HG02938 (cell line): ENCODE data around the gene EN2.

ENCODE experiments used
- ATAC-seq: cut with Tn5 transposase; IDR thresholded peaks from one replicate; pipeline ENCODE4 v1.9.1; 2021; ENCODE audit warnings: mild to moderate bottlenecking, moderate library complexity; ENCODE audit not compliant: unreplicated experiment

The EN2 gene

DNA sequence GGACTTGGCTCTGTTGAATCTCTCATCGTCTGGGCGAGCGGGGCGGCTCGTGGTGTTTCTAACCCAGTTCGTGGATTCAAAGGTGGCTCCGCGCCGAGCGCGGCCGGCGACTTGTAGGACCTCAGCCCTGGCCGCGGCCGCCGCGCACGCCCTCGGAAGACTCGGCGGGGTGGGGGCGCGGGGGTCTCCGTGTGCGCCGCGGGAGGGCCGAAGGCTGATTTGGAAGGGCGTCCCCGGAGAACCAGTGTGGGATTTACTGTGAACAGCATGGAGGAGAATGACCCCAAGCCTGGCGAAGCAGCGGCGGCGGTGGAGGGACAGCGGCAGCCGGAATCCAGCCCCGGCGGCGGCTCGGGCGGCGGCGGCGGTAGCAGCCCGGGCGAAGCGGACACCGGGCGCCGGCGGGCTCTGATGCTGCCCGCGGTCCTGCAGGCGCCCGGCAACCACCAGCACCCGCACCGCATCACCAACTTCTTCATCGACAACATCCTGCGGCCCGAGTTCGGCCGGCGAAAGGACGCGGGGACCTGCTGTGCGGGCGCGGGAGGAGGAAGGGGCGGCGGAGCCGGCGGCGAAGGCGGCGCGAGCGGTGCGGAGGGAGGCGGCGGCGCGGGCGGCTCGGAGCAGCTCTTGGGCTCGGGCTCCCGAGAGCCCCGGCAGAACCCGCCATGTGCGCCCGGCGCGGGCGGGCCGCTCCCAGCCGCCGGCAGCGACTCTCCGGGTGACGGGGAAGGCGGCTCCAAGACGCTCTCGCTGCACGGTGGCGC, at the start of gene EN2:
EN2 (plus strand) TSS at position 19 of the 767 bp plus-strand sequence; CDS start at position 268, 249 bp downstream.
- no peak for ATAC-seq

DNA sequence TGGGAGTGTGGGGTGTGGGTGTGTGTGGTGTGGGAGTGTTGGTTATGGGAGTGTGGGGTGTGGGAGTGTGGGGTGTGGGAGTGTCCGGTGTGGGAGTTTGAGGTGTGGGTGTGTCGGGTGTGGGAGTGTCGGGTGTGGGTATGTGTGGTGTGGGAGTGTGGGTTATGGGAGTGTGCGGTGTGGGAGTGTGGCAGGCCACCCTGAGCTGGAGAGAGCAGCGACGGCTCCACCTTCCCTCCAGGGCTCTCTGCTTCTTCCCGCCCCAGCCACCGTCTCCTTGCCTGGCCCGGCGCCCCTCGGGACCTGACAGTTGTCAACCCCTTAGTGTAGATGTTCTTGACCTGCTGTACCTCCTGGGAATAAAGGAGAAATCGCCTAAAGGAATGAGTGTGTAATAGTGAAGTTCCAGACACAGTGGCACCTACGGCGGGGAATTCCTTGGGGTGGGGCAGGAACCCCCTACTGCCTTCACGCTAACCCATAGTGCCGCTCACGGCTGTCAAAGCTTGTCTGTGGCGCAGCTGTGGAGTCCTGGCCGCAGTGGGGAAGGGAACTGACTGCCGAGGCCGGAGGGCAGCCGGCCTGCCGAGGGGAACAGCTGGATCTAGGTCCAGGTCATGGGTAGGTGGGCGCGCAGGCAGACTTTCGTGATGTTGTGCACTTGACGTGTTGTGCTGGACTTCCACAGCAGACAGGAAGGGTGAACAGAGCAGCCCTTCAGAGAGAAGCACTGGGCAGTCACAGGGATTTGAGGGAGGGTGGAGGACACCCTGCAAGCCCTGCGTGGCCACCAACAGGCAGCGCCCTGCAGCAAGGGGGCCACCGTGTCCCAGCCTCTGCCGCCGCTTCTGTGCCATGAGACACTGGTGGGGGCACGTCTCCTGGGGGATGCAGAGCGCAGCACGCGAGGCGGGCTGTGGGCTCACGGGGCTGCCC, 49.0 kb upstream of the EN2 start:
- no peak for ATAC-seq

DNA sequence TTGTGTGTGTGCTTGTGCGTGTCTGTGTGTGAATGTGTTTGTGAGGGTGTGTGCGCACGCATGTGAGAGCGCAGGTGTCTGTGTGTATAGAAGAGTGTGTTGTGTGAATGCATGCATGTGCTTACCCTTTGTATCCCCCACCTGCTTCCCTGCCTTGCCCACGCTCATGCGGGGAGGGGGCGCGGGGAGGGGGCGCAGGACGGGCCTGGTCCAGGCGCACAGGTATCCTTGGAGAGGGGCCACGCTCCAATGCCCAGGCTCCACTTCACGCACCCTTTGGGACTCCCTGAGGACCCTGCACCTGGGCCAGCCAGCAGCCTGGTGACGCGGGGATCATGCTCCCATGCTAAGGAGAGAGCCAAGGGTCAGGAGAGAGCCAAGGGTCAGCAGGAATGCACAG, 47.9 kb upstream of the EN2 start:
- no peak for ATAC-seq

DNA sequence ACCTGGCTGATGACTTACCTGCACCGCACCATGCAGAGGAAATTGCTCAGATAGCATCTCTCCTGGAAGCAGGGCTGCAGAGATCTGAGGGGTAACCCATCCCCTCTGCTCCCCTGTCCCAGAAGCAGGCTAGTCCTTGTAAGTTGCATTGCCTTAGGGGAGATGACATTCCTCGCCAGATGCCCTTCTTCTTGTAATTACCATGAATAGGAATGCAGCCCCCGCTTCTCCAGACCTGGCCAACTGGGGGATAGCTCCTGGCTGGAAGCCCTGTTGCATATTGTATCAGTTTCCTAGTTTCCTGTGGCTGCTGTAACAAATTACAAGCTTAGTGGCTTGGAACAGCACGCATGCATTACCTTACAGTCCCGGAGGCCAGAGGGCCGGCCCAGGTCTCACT, 47.5 kb upstream of the EN2 start:
- ATAC-seq = no peak

DNA sequence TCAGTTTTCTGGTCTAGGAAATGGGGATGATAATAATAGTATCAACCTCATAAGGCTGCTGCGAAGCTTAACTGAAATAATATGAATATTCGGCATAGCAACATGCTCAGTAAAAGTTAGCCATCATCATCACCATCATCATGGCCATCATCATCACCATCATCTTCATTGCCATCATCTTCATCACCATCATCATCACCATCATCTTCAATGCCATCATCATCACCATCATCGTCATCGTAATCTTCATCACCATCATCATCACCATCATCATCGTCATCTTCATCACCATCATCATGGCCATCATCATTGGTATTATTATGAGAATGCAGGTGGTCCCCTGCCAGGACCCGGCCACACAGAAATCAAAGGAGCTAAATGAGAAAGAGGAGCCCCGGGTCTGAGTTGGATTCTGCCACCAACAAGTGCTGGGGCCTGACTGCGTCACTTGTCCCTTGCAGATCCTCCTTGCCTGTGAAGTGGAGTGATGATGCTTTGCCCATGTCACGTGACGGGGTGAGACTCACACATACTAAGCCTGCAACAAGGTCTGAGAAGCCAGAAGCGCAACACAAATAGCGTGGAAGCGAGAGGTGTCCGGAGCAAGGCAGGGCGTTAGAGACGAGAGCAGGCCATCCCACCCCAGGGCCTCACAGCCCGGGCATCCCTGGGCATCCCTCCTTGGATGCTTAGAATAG, 46.1 kb upstream of the EN2 start:
- ATAC-seq = no peak

DNA sequence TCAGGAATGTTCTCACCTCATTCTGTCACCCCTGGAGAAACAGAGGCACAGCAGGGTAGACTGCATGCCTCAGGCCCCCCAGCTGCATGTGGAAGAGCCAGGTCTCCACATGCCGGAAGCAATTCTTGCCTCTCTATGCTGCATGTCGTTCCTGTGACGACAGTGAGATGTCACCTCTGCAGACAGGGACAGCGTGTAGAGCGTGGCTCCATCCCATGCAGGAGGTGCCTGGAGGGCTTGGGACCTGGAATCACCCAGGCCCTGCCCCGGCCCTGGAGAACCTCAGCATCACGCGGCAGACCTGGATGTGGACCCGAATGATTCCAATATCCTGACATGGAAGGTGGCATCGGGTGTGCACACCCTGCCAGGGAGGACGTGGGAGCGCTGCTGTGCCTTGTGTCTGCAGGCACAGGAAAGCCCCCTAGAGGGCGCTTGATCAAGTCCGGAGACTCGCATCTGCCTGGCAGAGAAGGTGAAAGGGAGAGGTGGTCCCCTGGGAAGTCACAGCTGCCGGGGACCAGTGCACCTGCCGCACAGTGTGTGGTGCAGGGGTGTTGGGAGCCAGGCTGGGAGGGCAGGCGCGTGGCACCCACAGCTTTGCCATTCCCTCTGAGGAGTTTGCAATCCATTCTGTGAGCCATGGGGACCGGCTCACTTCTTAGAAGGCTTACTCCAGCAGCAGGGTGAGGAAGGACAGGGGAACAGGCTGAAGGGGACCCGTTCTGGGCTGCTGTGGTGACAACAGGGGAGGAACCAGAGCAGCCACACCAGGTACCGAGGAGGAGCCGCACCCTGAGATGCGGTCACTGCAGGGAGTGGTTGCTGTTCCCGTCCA, 45.3 kb upstream of the EN2 start:
- ATAC-seq = peak; percentile 83

DNA sequence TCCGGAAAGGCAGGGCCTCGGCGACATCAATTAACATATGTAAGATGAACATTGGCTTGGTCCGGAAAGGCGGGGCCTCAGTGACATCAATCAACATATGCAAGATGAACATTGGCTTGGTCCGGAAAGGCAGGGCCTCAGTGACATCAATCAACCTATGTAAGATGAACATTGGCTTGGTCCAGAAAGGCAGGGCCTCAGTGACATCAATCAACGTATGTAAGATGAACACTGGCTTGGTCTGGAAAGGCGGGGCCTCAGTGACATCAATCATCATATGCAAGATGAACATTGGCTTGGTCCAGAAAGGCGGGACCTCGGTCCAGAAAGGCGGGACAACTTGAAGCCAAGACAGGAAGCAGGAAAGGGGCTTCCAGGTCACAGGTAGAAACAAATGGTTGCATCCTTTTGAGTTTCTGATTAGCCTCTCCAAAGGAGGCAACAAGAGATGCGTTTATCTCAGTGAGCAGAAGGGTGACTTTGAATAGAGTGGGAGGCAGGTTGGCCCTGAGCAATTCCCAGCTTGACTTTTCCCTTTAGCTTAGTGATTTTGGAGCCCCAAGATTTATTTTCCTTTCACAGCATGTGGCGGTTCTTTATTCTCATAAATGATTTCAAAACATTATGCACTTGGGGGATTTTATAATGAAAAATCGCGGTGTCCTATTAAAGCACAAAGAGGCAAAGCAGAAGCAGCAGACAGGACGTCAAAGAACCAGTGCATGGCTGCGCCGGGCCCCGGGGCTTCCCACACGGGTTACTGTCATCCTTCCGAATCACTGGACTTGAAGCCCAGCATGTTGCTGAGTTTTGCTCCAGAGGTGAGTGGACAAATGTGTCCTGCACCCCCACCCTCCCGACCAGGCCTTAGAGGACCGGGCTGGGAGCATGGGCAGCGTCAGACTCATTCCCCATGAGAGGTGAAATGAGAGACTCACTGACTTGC, 43.1 kb upstream of the EN2 start:
- no peak for ATAC-seq

DNA sequence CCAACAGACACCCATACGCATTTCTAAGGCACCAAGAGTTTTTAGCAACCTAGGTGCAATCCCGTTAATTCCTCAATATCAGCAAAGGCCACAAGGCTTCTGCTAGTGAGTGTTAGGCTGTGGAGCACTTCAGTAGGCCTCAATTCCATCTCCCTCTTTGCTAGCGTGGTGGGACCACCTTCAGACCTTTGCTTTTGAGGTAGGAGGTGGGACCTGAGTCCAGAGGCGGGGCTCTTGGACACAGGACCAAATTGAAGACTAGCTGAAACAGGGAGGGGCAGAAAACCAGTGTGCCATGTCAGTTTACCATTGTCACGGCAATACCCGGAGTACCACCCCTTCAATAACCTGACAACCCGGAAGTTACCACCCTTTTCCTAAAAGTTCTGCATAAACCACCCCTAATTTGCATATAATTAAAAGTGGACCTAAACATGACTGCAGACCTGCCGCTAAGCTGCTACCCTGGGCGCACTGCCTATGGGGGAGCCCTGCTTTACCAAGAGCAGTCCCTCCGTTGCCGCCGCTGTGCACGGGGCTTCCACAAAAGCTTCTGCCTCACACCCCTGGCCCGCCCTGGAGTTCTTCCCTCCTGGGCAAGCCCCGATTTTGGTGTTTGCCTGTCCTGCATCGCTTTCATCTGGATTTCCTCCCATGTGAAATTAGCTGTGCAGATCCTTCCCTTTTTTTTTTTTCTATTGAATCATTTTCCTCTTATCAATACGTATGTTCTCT, 41.1 kb upstream of the EN2 start:
- no peak for ATAC-seq

DNA sequence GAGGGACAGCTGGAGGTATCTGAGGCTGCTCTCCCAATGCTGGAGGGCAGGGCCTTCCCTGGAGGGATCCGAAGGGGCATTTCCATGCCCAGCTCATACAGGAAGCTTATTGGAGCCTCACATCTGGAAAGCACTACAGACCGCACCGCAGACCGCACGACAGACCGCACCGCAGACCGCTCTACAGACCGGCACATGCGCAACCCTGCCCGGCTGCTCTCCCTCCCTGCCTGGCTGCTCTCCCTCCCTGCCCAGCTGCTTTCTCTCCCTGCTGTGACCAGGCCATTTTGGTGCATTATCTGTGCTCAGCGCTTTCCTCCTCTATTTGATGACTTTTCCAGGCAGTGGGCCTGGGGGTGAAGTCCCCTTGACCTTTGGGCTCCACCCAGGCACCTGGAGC, 39.6 kb upstream of the EN2 start:
- ATAC-seq = no peak

DNA sequence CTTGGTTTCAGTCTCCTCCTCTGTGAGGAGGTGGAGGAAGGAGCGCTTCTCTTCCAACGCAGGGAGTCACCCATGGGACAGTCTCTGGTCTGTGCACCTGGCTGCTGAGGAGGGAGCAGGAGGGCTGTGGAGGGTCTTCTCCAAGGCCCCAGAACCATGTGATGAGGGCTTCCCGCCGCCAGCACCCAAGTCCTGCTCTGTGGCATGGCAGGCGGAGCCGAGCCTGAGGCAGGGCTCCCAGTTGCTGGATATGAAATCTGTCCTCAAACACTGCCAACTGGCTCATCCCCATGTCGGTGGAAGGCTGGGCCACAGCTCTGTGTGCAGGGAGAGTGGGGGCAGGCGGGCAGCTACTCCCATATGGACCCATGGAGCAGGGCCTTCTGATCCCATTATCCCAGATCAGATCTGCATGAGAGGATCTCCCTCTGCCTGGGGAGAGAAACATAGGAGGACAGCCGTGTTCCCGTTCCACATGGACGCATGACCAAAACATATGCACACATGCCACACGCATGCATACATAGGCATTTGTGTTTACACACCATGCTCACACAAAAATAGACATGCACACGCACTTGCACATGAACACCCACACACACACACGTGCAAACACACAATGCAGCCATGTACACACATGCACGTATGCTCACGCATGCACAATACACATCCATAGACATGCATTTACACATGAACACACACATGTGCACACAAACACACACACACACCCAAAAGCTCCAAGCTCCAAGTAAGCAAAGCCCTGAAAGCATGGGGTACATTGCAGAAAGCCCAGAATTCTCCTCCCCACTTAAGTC, 38.8 kb upstream of the EN2 start:
- ATAC-seq = no peak

DNA sequence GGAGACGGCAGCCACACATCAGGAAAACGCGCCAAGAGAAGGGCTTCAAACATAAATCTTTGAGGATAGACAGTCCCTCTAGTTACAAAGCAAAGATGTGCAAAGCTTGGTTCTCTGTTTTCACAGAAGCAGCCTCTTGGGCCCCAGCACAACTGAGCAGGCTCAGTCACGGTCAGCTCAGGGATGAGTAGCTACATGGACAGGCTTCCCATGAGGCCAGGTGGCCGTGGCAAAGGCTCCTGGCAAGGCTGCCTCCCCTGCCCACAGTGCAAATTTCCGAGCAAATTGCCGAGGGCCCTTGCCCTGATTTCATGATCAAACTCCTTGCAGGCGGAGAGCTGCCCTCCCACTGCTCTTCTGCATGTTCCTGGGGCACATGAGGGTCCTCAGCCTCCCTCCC, 37.8 kb upstream of the EN2 start:
- ATAC-seq = no peak

DNA sequence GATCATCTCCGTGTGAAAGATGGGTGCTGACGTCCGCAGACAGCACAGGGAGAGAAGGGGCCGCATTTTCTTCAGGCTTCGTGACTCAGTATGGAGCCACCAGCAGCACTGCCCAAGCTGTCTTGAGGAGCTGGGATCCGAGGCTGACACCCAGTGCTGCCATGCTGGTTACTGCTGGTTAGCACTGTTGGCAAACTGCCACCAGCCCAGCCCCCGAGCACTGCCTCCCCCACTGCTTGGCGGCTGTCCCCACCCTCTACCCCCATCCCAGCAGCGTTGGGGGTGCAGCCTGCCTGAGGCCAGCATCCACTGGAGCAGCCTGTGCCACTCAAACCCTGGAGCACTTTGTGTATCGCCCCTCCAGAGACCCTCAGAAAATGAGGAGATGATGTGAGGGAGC, 35.8 kb upstream of the EN2 start:
- no peak for ATAC-seq

DNA sequence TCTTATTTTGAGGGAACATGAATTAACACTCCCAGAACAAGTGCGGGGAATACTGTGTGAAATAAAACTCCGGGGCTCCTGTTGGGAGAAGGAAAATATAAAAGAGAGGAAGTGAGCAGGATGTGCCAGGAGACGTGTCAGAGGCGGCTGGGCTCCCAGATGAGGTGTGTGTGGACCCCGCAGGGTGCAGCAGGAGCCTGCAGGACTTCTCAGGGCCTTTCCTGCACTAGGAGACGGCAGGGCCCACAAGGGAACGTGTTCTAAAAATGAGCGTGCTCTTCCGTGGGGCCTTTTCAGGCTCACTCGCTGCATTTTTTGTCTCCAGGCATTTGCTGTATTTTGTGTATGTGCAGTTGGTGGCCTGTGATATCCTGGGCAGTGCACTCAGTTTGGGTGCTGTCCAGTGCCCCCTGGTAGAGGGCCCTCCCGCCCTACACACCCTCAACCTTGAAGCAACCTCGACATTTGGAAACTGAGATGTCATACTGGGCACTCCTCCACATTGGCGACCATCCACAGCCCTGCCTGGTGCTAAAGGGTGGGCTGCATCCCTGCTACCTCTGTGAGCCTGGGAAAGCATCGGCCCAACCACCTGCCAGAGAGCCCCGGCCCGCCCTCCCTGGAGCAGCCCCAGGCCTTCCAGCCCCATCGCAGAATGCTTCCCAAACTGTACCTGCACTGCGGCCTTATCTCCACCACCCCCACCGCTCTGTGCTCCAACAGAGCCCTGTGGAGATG, 35.2 kb upstream of the EN2 start:
- no peak for ATAC-seq

DNA sequence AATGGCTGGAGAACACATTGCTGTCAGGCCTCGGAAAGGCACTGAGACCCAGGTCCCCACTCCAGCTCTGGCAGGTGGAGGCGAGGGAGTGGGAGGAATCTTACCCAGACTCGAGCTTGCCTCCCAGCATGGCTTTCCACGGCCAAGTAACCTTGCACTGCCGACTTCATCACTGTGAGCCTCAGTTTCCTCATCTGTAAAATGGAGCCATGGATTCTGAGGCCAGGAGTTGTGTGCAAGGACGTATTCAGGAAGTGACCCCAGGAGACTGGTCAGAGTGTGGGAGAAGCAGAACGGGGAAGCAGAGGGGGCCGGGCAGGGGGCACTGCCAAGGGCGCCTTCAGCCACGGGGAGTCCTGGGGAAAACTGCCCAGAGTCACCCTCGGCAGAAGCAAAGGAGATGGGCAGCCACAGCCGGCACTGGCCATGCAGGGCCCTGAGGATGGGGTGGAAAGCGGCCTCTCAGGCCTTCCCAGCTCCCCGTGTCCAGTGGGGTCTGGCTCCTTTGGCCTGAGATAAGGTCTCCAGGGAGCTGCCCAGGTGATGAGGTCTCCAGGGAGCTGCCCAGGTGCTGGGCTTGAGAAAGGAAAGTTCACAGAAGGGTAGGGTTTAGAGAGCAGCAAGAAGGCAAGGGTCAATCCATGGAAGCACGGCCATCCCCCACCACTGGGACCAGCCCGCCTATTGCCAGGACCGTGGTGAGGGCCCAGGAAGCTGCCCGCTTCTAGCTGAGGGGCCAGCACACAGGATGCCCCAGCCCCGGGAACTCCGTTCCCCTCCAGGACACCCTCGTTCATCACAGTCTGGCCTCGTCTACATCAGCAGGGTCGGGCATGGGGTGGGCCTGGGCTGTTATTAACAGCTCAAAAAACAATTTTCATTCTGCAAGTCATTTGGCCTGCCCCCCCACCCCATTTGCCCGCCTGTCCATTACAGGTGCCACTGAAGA, 34.3 kb upstream of the EN2 start:
- ATAC-seq = no peak

DNA sequence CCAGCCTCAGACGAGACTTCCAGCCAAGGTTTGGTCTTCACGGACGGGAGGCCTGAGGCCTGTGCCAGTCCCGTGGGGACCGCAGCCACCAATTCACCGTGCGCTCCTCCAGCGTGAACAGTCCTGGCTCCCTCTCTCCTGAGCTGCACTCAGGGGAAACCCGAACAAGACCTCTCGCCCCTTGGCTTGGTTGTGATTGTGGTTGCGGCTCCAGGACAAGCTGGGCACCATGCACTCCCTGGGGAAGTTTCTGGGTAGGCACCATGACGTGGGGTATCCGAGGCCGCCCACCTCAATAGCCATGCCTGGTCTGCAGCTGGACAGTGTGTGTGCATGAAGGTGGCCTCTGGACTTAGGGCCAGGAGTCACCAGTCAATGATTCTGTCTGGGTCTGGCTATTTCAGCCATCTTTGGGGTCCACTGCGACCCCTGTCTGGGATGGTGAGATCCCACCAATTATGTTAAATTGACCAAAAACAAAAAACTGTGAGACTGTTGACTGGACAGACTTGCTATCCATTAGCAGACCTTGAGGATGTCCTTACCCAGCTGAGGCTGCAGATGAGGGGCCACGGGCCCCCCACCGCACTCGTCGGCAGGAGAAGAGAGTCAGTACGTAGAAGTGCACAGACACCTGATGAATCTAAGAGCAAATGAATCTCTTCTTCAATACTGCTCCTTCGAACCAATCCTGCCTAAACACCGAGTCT, 33.5 kb upstream of the EN2 start:
- no peak for ATAC-seq

DNA sequence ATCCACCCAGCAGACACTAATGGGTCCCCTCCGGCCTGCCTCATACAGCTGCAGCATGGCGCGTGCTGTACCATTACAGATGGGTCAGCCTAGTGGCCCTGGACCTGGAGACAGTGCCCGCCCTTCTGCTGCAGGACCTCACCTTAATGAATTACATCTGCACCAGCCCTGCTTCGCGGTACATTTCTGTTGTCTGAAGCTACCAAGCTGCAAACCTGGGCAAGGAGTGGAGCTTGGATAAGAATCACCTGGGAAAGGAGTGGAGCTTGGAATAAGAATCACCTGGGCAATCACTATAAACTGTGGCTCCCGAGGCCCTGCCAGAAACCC, 33.0 kb upstream of the EN2 start:
- no peak for ATAC-seq
